Fibroblast of lung (primary cell): Measurements from ENCODE around the gene COMP.

Experiments
- EZH2 ChIP-seq: IDR thresholded peaks from 2 replicates; pipeline ENCODE4 v1.5.1; 2012; ENCODE audit warnings: low read length, control low read depth, mild to moderate bottlenecking; ENCODE audit errors: missing control alignments
- TF ChIP-seq, protein P1 (sequence below), 2 donors: IDR thresholded peaks in 1 of 2; conservative IDR thresholded peaks in 1 of 2; 1 replicate in 1 of 2; 2 replicates in 1 of 2; pipeline ENCODE4 v1.5.1; 2011 to 2012; ENCODE audit warnings: low read length in 2 of 2, control low read depth in 1 of 2, inconsistent platforms in 1 of 2, low read depth in 1 of 2, mild to moderate bottlenecking in 1 of 2

DNA sequence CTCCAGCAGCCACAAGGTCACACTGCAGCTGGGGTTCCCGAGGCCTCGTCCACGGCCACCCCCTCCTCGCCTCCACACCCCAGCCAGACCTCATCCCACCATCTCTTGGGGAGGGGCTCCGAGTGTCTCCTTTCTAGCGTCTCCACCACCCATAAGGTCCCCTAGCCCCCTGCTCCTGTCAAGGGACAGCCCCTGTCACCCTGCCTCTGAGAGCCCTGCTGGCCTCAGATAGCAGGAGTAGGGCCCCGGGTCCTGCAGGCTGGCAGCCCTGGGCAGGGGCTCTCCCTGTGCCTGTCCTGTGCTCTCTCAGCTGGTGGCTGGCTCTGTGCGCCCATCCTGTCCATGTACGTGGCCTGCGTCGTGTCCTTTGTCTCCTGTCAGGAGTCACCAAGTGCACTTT, 17.0 kb downstream of the COMP start:
- TF ChIP-seq, protein P1, sequence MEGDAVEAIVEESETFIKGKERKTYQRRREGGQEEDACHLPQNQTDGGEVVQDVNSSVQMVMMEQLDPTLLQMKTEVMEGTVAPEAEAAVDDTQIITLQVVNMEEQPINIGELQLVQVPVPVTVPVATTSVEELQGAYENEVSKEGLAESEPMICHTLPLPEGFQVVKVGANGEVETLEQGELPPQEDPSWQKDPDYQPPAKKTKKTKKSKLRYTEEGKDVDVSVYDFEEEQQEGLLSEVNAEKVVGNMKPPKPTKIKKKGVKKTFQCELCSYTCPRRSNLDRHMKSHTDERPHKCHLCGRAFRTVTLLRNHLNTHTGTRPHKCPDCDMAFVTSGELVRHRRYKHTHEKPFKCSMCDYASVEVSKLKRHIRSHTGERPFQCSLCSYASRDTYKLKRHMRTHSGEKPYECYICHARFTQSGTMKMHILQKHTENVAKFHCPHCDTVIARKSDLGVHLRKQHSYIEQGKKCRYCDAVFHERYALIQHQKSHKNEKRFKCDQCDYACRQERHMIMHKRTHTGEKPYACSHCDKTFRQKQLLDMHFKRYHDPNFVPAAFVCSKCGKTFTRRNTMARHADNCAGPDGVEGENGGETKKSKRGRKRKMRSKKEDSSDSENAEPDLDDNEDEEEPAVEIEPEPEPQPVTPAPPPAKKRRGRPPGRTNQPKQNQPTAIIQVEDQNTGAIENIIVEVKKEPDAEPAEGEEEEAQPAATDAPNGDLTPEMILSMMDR (conservative IDR thresholded peaks at IDR 0.05 in 1 of 2, IDR thresholded peaks at IDR 0.05 in 1 of 2; ENCODE audit: low read depth in 1 of 2, low read length in 2 of 2), result no peak
- no peak for TF ChIP-seq EZH2
